Measurements from ENCODE around the gene KRT33A. TPM values are rescaled to one million over a fixed set of nuclear protein-coding genes. Genes with fewer than 3 reads are reported as not detected.

The KRT33A gene
- polyA plus RNA-seq, 3 donors = not detected

- DNase-seq = no peak
- Mint-ChIP-seq H3K27ac (no peak overlapping the region), H3K36me3 (no peaks in the 10 kb centered on the region), H3K9me3 (peaks cover 0 to 4% (median 3%) of the 10 kb centered on the region in 7 donors), H3K4me1 (peaks cover 10% of the 10 kb centered on the region), H3K4me3 (no peak overlapping the region), H3K27me3 (ENCODE audit: low read depth in 3 of 3) (peaks cover 0 to 4% (median 0%) of the 10 kb centered on the region in 3 donors)
- Histone ChIP-seq H3K27ac (ENCODE audit: low read depth in 1 of 2, low read length in 2 of 2) (no peak overlapping the region), H3K9ac (ENCODE audit: insufficient read depth, low read length, poor library complexity, severe bottlenecking) (no peak overlapping the region), H3K4me1 (ENCODE audit: control insufficient read depth in 1 of 2, insufficient read depth in 2 of 2, low read length in 2 of 2) (peaks cover 0 to 7% of the 10 kb centered on the region in 2 donors), H3K9me3 (replicated peaks in 1 of 2; ENCODE audit: control insufficient read depth in 1 of 2, insufficient read depth in 1 of 2, low read length in 2 of 2) (peaks cover 0 to 2% of the 10 kb centered on the region in 2 donors), H4K20me1 (ENCODE audit: insufficient read depth, low read length) (no peaks in the 10 kb centered on the region), H3K27me3 (ENCODE audit: control insufficient read depth in 2 of 2, insufficient read depth in 2 of 2, low read length in 2 of 2) (no peaks in the 10 kb centered on the region), H3K79me2 (ENCODE audit: insufficient read depth, low read length) (no peaks in the 10 kb centered on the region), H3K4me2 (replicated peaks; ENCODE audit: extremely low read depth, low read length, poor library complexity, severe bottlenecking) (no peak overlapping the region), H3K36me3 (replicated peaks in 1 of 2; ENCODE audit: control insufficient read depth in 1 of 2, insufficient read depth in 2 of 2, low read length in 2 of 2) (no peaks in the 10 kb centered on the region), H3K4me3 (replicated peaks in 1 of 3; ENCODE audit: low read depth in 2 of 3, low read length in 3 of 3) (no peak overlapping the region), H2AFZ (ENCODE audit: insufficient read depth, low read depth, low read length, poor library complexity, severe bottlenecking) (no peak overlapping the region)
- intact Hi-C loops (cut with micrococcal nuclease) = loop anchor here in 1 of 2 donors (10.0 kb wide), 1 partner anchor 421 kb away; no protein-coding TSS in a partner anchor
- TF ChIP-seq CTCF (IDR thresholded peaks at IDR 0.05) = no peak
- 94% methylated on average over 5 of the region's 6 CpGs for WGBS (ENCODE audit: insufficient coverage)
Measured at GRCh38 chr17:41325611-41326010, 25.0 kb downstream of the KRT33A start.

GRCh38 chr17:41325126-41325525 lies 25.5 kb downstream of the KRT33A start:
- whole genome bisulfite sequencing (ENCODE audit: insufficient coverage) = 91% methylated on average over 8 of the region's 10 CpGs

More at GRCh38 chr17:41325126-41325525, 25.5 kb downstream of the KRT33A start:
- Histone ChIP-seq H3K4me3 (replicated peaks in 1 of 3; ENCODE audit: low read depth in 2 of 3, low read length in 3 of 3) (no peak overlapping the region), H3K27ac (ENCODE audit: low read depth in 1 of 2, low read length in 2 of 2) (no peak overlapping the region), H3K27me3 (ENCODE audit: control insufficient read depth in 2 of 2, insufficient read depth in 2 of 2, low read length in 2 of 2) (no peaks in the 10 kb centered on the region), H4K20me1 (ENCODE audit: insufficient read depth, low read length) (no peaks in the 10 kb centered on the region), H3K36me3 (replicated peaks in 1 of 2; ENCODE audit: control insufficient read depth in 1 of 2, insufficient read depth in 2 of 2, low read length in 2 of 2) (no peaks in the 10 kb centered on the region), H3K4me1 (ENCODE audit: control insufficient read depth in 1 of 2, insufficient read depth in 2 of 2, low read length in 2 of 2) (peaks cover 0 to 7% of the 10 kb centered on the region in 2 donors), H3K79me2 (ENCODE audit: insufficient read depth, low read length) (no peaks in the 10 kb centered on the region), H3K4me2 (replicated peaks; ENCODE audit: extremely low read depth, low read length, poor library complexity, severe bottlenecking) (no peak overlapping the region), H3K9me3 (replicated peaks in 1 of 2; ENCODE audit: control insufficient read depth in 1 of 2, insufficient read depth in 1 of 2, low read length in 2 of 2) (peaks cover 0 to 2% of the 10 kb centered on the region in 2 donors), H2AFZ (ENCODE audit: insufficient read depth, low read depth, low read length, poor library complexity, severe bottlenecking) (no peak overlapping the region), H3K9ac (ENCODE audit: insufficient read depth, low read length, poor library complexity, severe bottlenecking) (no peak overlapping the region)
- H3K27me3 Mint-ChIP-seq (ENCODE audit: low read depth in 3 of 3) = peaks cover 0 to 4% (median 0%) of the 10 kb centered on the region in 3 donors
- H3K4me3 Mint-ChIP-seq = no peak overlapping the region
- H3K36me3 Mint-ChIP-seq = no peaks in the 10 kb centered on the region
- peaks cover 10% of the 10 kb centered on the region for H3K4me1 Mint-ChIP-seq
- peaks cover 0 to 9% (median 4%) of the 10 kb centered on the region in 7 donors for H3K9me3 Mint-ChIP-seq
- intact Hi-C loops (cut with micrococcal nuclease) = loop anchor here in 1 of 2 donors (10.0 kb wide), 1 partner anchor 420 kb away; no protein-coding TSS in a partner anchor
- peak overlapping the region in 1 of 7 donors; percentile 57 for H3K27ac Mint-ChIP-seq
- no peak for DNase-seq
- TF ChIP-seq CTCF (IDR thresholded peaks at IDR 0.05) = no peak
